Activated CD8-positive, alpha-beta T cell treated with anti-CD3 and anti-CD28 coated beads for 36 hours (primary cell): ENCODE measurements around the gene ANKRD11. TPM values are rescaled to one million over a fixed set of nuclear protein-coding genes. Genes with fewer than 3 reads are reported as not detected.

ENCODE experiments used
- ATAC-seq: fragments of 200-7000 bp; cut with Tn5 transposase; one replicate; pipeline ENCODE4 v1.10.0; 2021; ENCODE audit warnings: mild to moderate bottlenecking, moderate library complexity
- CTCF ChIA-PET: fragments of 350-600 bp; sonication (Branson Sonifier 250); formaldehyde crosslinking; loops from one replicate; lab custom pipeline; 2021; ENCODE audit warnings: antibody characterized with exemption; lab: Charles Lee
- POLR2A ChIA-PET: fragments of 350-600 bp; sonication (Branson Sonifier 250); formaldehyde crosslinking; loops from one replicate; lab custom pipeline; 2021; ENCODE audit warnings: antibody characterized with exemption; lab: Charles Lee
- DNase-seq: peaks from one replicate; pipeline ENCODE4 v3.0.0-alpha.2; 2020
- H3K27ac Mint-ChIP-seq: one replicate; pipeline ENCODE4 v1.8.0; 2021; ENCODE audit warnings: mild to moderate bottlenecking, mixed read lengths
- H3K27me3 Mint-ChIP-seq: one replicate; pipeline ENCODE4 v1.8.0; 2021; ENCODE audit warnings: mixed read lengths
- H3K36me3 Mint-ChIP-seq: one replicate; pipeline ENCODE4 v1.8.0; 2021; ENCODE audit warnings: low read depth, mixed read lengths
- H3K4me1 Mint-ChIP-seq: one replicate; pipeline ENCODE4 v1.8.0; 2021; ENCODE audit warnings: low read depth, mixed read lengths
- H3K4me3 Mint-ChIP-seq: one replicate; pipeline ENCODE4 v1.8.0; 2021; ENCODE audit warnings: mild to moderate bottlenecking, moderate library complexity, mixed read lengths
- H3K9me3 Mint-ChIP-seq: one replicate; pipeline ENCODE4 v1.8.0; 2021; ENCODE audit warnings: mixed read lengths
- CTCF ChIP-seq: fragments of 200-600 bp; IDR thresholded peaks from one replicate; pipeline ENCODE4 v1.8.0; 2022; ENCODE audit warnings: antibody characterized with exemption, mild to moderate bottlenecking
- intact Hi-C: fragments of 100-400 bp; cut with micrococcal nuclease; formaldehyde crosslinking; loops from one replicate; pipeline ENCODE4 v1.10.0; 2022
- total RNA-seq, 2 experiments: library from RNA; stranded (reverse); gene quantifications; one replicate each; pipeline ENCODE4 v1.2.3, GENCODE V29; 2021

Gene ANKRD11
- total RNA-seq, 2 experiments from 2014 or later = 145 to 147 TPM

DNA sequence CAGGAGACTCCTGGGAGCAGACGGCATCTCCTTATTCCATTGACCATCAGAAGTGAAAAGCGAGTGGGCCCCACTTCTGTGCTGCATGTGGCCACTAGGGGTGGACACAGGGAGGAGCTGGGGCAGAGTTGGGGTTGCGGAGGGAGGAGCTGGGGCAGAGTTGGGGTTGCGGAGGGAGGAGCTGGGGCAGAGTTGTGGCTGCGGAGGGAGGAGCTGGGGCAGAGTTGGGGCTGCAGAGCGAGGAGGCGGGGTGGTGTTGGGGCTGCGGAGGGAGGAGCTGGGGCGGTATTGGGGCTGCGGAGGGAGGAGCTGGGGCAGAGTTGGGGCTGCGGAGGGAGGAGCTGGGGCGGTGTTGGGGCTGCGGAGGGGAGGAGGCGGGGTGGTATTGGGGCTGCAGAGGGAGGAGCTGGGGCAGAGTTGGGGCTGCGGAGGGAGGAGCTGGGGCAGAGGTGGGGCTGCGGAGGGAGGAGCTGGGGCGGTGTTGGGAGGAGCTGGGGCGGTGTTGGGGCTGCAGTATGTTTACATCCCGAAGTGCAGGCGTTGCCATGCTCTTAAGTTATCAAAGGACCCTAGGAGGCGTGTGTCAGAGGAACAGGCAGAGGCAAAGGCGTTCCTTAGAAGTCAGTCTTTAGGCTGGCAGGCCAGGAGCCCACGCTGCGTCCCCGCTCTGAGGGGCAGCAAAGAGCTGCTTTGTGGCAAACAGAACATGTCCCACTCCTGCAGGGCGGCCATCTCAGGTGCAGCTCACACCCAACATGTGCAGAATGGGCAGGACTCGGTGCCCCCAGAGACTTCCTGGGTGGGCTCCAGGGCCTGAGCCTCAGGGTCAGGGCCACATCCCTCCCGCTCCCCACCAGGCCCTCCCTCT, 196.9 kb downstream of the ANKRD11 start:
- CTCF ChIA-PET = interaction anchor here (1.1 to 1.7 kb wide), 4 partner anchors 15 to 263 kb away, joined by 4 to 5 read pairs (median 4); no protein-coding TSS in a partner anchor
- TF ChIP-seq CTCF = no peak
- intact Hi-C loops = no loop called here
- Mint-ChIP-seq H3K4me3 (no peak overlapping the region), H3K36me3 (peaks cover 12% of the 10 kb centered on the region), H3K4me1 (peaks cover 30% of the 10 kb centered on the region), H3K27ac (no peak overlapping the region), H3K9me3 (no peaks in the 10 kb centered on the region), H3K27me3 (no peaks in the 10 kb centered on the region)
- ATAC-seq = no peak
- POLR2A ChIA-PET = interaction anchor here (0.5 to 1.0 kb wide), 3 partner anchors 46 to 214 kb away, joined by 3 to 4 read pairs (median 4); partner anchors contain the start of gene SPG7
- DNase-seq = no peak

GRCh38 chr16:89292443-89293078, 197.8 kb downstream of the ANKRD11 start:
- peak overlapping the region; percentile 43 for H3K27ac Mint-ChIP-seq
- intact Hi-C loops = no loop called here
- ATAC-seq = no peak

DNA sequence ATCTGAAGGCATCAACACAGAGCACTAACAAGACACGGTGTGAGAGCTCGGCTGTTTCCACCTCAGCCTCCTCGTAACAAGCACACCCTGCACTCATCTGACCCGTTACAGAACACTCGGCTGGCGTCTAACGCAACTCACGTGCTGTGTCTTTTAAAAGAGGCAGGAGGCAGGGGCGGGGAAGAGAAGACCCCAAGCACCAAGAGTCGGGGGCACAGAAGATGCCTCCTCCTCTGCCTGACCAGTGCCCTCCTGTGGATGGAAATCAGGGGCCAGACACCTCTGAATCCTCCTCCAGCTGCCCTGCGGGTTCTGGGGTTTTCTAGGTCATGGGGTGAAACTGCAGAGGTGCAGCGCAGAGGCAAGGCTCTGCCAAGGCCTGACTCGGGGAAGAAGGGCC, 198.6 kb downstream of the ANKRD11 start:
- H3K4me3 Mint-ChIP-seq = no peak overlapping the region
- H3K4me1 Mint-ChIP-seq = peaks cover 15% of the 10 kb centered on the region
- POLR2A ChIA-PET = no interaction called here
- no peak for TF ChIP-seq CTCF
- intact Hi-C loops = no loop called here
- no peaks in the 10 kb centered on the region for H3K27me3 Mint-ChIP-seq
- H3K36me3 Mint-ChIP-seq = peaks cover 19% of the 10 kb centered on the region
- peak overlapping the region; percentile 49 for H3K27ac Mint-ChIP-seq
- DNase-seq (no peak), ATAC-seq (no peak)
- CTCF ChIA-PET = interaction anchor here (1.3 kb wide), 1 partner anchor 10 kb away, joined by 4 read pairs; no protein-coding TSS in a partner anchor
- no peaks in the 10 kb centered on the region for H3K9me3 Mint-ChIP-seq

More at GRCh38 chr16:89292443-89293078, 197.8 kb downstream of the ANKRD11 start:
- no peak overlapping the region for H3K4me3 Mint-ChIP-seq
- H3K4me1 Mint-ChIP-seq = peaks cover 23% of the 10 kb centered on the region
- peaks cover 17% of the 10 kb centered on the region for H3K36me3 Mint-ChIP-seq
- H3K27me3 Mint-ChIP-seq = no peaks in the 10 kb centered on the region
- H3K9me3 Mint-ChIP-seq = no peaks in the 10 kb centered on the region
- no peak for DNase-seq
- CTCF ChIA-PET = interaction anchor here (1.3 to 1.7 kb wide), 2 partner anchors 11 to 16 kb away, joined by 4 to 5 read pairs; no protein-coding TSS in a partner anchor
- POLR2A ChIA-PET = no interaction called here
- TF ChIP-seq CTCF = no peak

GRCh38 chr16:89291363-89291762, 199.0 kb downstream of the ANKRD11 start:
- TF ChIP-seq CTCF = no peak
- peaks cover 11% of the 10 kb centered on the region for H3K4me1 Mint-ChIP-seq
- H3K27ac Mint-ChIP-seq = peak overlapping the region; percentile 49
- H3K36me3 Mint-ChIP-seq = peaks cover 19% of the 10 kb centered on the region
- ATAC-seq = no peak
- ChIA-PET POLR2A (interaction anchor here (0.5 kb wide), 1 partner anchor 65 kb away, joined by 3 read pairs; no protein-coding TSS in a partner anchor), CTCF (interaction anchor here (1.3 kb wide), 1 partner anchor 10 kb away, joined by 4 read pairs; no protein-coding TSS in a partner anchor)
- intact Hi-C loops = no loop called here
- H3K4me3 Mint-ChIP-seq = no peak overlapping the region
- H3K9me3 Mint-ChIP-seq = no peaks in the 10 kb centered on the region
- no peaks in the 10 kb centered on the region for H3K27me3 Mint-ChIP-seq
- DNase-seq = no peak
